ENCODE measurements around the gene CEP170.

DNA sequence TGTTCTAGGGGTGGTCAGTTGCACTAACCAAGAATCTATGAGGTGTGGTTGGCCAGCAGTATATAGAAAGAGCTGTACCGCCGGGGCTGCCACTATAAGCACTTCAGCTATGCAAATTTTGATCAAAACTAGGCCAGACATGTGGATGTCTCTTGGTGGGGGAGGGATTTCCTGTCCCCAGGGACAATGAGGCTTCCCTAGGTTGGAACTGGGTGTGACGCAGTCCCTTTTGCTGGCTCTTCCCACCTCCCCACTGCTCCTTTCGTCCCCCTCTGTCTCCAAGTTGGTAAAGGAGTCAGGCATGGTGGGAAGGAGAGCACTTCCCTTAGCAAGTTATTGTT, 14.3 kb upstream of the CEP170 start:
- TF ChIP-seq CTCF (IDR thresholded peaks at IDR 0.05) (no peak), AFF4 (CRISPR knock-in tag; IDR thresholded peaks at IDR 0.05; ENCODE audit: borderline replicate concordance) (no peak), GABPB1 (CRISPR knock-in tag; IDR thresholded peaks at IDR 0.05) (no peak), MAX (CRISPR knock-in tag; IDR thresholded peaks at IDR 0.05) (no peak)
- TF ChIP-seq, protein P1, sequence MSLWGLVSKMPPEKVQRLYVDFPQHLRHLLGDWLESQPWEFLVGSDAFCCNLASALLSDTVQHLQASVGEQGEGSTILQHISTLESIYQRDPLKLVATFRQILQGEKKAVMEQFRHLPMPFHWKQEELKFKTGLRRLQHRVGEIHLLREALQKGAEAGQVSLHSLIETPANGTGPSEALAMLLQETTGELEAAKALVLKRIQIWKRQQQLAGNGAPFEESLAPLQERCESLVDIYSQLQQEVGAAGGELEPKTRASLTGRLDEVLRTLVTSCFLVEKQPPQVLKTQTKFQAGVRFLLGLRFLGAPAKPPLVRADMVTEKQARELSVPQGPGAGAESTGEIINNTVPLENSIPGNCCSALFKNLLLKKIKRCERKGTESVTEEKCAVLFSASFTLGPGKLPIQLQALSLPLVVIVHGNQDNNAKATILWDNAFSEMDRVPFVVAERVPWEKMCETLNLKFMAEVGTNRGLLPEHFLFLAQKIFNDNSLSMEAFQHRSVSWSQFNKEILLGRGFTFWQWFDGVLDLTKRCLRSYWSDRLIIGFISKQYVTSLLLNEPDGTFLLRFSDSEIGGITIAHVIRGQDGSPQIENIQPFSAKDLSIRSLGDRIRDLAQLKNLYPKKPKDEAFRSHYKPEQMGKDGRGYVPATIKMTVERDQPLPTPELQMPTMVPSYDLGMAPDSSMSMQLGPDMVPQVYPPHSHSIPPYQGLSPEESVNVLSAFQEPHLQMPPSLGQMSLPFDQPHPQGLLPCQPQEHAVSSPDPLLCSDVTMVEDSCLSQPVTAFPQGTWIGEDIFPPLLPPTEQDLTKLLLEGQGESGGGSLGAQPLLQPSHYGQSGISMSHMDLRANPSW (CRISPR knock-in tag; conservative IDR thresholded peaks at IDR 0.05; ENCODE audit: low read depth): no peak

Data from WTC11 (cell line).